ENCODE data around the gene CCDC9B. TPM values are rescaled to one million over a fixed set of nuclear protein-coding genes. Genes with fewer than 3 reads are reported as not detected.
A peak's percentile ranks its signal among the peaks of the same experiment; 100 is the strongest.

The CCDC9B gene
- total RNA-seq, 1 experiment from 2014 or later, result 3.2 TPM

DNA sequence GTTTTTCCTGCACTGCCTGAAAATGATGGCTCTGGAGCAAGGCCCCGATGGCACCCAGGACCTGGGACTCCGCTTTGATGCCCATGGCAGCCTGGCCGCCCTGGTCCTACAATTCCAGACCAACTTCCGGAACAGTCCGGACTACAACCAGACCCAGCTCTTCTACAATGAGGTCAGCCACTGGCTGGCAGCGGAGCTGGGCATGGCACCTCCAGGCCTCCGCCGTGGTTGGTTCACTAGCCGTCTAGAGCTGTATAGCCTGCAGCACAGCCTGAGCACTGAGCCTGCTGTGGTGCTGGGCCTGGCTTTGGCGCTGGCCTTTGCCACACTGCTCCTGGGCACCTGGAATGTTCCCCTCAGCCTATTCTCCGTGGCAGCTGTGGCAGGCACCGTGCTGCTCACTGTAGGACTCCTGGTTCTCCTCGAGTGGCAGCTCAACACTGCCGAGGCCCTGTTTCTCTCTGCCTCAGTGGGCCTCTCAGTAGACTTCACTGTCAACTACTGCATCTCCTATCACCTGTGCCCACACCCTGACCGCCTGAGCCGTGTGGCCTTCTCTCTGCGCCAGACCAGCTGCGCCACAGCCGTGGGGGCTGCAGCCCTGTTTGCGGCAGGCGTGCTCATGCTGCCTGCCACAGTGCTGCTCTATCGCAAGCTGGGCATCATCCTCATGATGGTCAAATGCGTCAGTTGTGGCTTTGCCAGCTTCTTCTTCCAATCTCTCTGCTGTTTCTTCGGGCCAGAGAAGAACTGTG, 28.2 kb upstream of the CCDC9B start:
- H3K4me3 ChIP-seq, result peak overlapping the region; percentile 30; the same call in 1 of the 2 replicates
- H3K27ac ChIP-seq, result peak overlapping the region; percentile 63

GRCh38 chr15:40367686-40368611, 27.2 kb upstream of the CCDC9B start:
- H3K27me3 ChIP-seq, result no peaks in the 10 kb centered on the region
- peak overlapping the region; percentile 31 for H3K4me3 ChIP-seq
- H3K36me3 ChIP-seq, result no peaks in the 10 kb centered on the region
- DNase-seq, result peak; percentile 91 to 95
- no peaks in the 10 kb centered on the region for H3K9me3 ChIP-seq (replicated peaks)
- peaks cover 8% of the 10 kb centered on the region for H3K4me1 ChIP-seq
- peak overlapping the region; percentile 63 for H3K27ac ChIP-seq

More for the DNA sequence above, 28.2 kb upstream of the CCDC9B start:
- Histone ChIP-seq H3K4me1 (peaks cover 8% of the 10 kb centered on the region), H3K36me3 (no peaks in the 10 kb centered on the region), H3K9me3 (replicated peaks) (no peaks in the 10 kb centered on the region), H3K27me3 (no peaks in the 10 kb centered on the region)
- DNase-seq, result no peak

GRCh38 chr15:40367371-40367685, 26.6 kb upstream of the CCDC9B start:
- Histone ChIP-seq H3K27ac (no peak overlapping the region), H3K4me1 (peaks cover 8% of the 10 kb centered on the region), H3K4me3 (no peak overlapping the region), H3K9me3 (replicated peaks) (no peaks in the 10 kb centered on the region), H3K27me3 (no peaks in the 10 kb centered on the region), H3K36me3 (no peaks in the 10 kb centered on the region)
- no peak for DNase-seq

DNA sequence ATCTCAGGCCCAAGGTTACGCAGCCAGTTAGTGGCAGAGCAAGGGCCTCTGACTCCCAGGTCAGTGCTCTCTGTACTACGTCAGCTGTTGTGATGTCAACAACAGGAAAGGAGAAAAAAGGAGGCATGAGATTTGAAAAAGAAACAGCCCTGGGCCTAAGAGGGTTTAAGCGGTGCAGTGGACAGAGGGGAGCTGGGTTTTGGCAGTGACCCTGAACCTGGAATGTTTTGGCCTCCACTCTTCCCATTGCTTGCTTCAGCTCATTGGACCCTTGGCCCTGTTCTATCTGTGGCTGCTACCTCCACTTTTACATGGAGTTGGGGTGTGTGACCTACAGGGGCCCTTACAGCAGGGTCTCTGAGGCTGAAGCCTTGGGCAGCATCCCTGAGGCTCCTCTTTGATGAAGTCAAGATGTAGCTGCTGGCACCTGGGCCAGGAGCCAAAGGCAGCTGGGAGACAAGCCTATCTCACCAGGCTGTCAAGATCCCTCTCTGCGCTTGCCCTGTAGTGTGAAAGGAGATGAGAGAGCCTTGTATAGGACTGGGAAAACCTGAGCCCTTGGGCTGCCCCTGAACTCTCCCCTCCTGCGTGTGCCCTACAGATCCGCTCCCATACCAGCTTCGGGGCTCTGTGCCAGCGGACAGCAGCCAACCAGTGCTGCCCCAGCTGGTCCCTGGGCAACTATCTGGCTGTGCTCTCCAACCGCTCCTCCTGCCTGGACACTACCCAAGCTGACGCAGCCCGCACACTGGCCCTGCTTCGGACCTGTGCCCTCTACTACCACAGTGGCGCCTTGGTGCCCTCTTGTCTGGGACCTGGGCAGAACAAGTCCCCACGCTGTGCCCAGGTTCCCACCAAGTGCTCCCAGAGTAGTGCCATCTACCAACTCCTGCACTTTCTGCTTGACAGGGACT, 26.0 kb upstream of the CCDC9B start:
- DNase-seq, result no peak

GRCh38 chr15:40365624-40366456, 25.1 kb upstream of the CCDC9B start:
- Histone ChIP-seq H3K27ac (no peak overlapping the region), H3K9me3 (replicated peaks) (no peaks in the 10 kb centered on the region), H3K36me3 (no peaks in the 10 kb centered on the region), H3K27me3 (no peaks in the 10 kb centered on the region), H3K4me1 (peaks cover 8% of the 10 kb centered on the region), H3K4me3 (no peak overlapping the region)
- DNase-seq, result no peak

More for the DNA sequence above, 26.0 kb upstream of the CCDC9B start:
- Histone ChIP-seq H3K27ac (no peak overlapping the region), H3K4me3 (no peak overlapping the region), H3K4me1 (peaks cover 8% of the 10 kb centered on the region), H3K9me3 (replicated peaks) (no peaks in the 10 kb centered on the region), H3K36me3 (no peaks in the 10 kb centered on the region), H3K27me3 (no peaks in the 10 kb centered on the region)

GRCh38 chr15:40365016-40365415, 24.3 kb upstream of the CCDC9B start:
- no peak for DNase-seq
- no peaks in the 10 kb centered on the region for H3K27me3 ChIP-seq
- no peaks in the 10 kb centered on the region for H3K9me3 ChIP-seq (replicated peaks)
- H3K4me1 ChIP-seq, result peaks cover 8% of the 10 kb centered on the region
- no peak overlapping the region for H3K4me3 ChIP-seq
- H3K36me3 ChIP-seq, result no peaks in the 10 kb centered on the region
- no peak overlapping the region for H3K27ac ChIP-seq

DNA sequence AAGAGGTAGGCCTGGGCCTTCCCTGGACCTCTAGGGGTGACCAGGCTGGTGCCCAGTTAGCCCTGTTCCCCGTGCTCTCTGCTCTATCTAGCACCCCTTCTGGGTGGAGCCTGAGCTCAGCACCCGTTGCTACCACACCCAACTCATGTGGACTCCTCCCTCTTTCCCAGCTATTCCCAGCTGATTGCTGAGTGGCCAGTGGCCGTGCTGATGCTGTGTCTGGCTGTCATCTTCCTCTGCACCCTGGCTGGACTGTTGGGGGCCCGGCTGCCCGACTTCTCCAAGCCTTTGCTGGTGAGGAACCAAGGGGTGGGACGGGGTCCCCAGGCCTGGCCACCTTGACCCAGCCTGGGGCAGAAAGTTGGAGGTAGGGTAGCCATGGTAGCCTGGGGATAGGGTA, 23.5 kb upstream of the CCDC9B start:
- Histone ChIP-seq H3K4me1 (peaks cover 8% of the 10 kb centered on the region), H3K9me3 (replicated peaks) (no peaks in the 10 kb centered on the region), H3K36me3 (no peaks in the 10 kb centered on the region), H3K4me3 (no peak overlapping the region), H3K27me3 (no peaks in the 10 kb centered on the region), H3K27ac (no peak overlapping the region)
- no peak for DNase-seq

- Histone ChIP-seq H3K4me3 (no peak overlapping the region), H3K36me3 (no peaks in the 10 kb centered on the region), H3K9me3 (replicated peaks) (no peaks in the 10 kb centered on the region), H3K27ac (no peak overlapping the region), H3K27me3 (peaks cover 4% of the 10 kb centered on the region; the same call in 1 of the 2 replicates), H3K4me1 (peaks cover 9% of the 10 kb centered on the region)
- no peak for DNase-seq
Measured at GRCh38 chr15:40363611-40364010, 22.9 kb upstream of the CCDC9B start.

DNA sequence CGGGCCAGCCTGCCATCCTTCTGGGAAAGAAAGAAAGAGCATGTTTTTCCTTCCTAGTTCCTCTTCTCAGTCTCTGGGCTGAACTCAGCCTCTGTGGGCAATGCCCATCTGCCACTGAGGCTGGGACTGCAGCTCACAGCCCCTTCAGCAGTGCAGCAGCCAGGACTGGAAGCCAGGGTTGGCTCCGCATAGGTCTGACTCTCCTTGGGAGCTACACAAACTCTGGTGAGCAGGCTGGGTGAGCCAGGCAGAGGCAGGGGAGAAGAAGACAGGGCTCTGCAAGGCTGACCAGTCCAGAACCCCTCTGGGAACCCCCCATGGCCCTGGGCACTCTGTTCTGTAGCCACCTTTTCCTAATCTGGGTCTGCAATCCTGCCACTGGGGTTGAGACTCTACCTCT, 20.9 kb upstream of the CCDC9B start:
- Histone ChIP-seq H3K9me3 (replicated peaks) (no peaks in the 10 kb centered on the region), H3K27ac (no peak overlapping the region), H3K4me3 (no peak overlapping the region), H3K4me1 (peaks cover 3% of the 10 kb centered on the region; the same call in 1 of the 2 replicates), H3K27me3 (peaks cover 5% of the 10 kb centered on the region; the same call in 1 of the 2 replicates), H3K36me3 (no peaks in the 10 kb centered on the region)
- DNase-seq, result no peak

- DNase-seq, result no peak
- no peak overlapping the region for H3K27ac ChIP-seq
- no peak overlapping the region for H3K4me3 ChIP-seq
- peaks cover 5% of the 10 kb centered on the region; the same call in 1 of the 2 replicates for H3K27me3 ChIP-seq
- H3K9me3 ChIP-seq (replicated peaks), result no peaks in the 10 kb centered on the region
- no peaks in the 10 kb centered on the region for H3K36me3 ChIP-seq
- peaks cover 3% of the 10 kb centered on the region; the same call in 1 of the 2 replicates for H3K4me1 ChIP-seq
Measured at GRCh38 chr15:40360015-40360414, 19.3 kb upstream of the CCDC9B start.

DNA sequence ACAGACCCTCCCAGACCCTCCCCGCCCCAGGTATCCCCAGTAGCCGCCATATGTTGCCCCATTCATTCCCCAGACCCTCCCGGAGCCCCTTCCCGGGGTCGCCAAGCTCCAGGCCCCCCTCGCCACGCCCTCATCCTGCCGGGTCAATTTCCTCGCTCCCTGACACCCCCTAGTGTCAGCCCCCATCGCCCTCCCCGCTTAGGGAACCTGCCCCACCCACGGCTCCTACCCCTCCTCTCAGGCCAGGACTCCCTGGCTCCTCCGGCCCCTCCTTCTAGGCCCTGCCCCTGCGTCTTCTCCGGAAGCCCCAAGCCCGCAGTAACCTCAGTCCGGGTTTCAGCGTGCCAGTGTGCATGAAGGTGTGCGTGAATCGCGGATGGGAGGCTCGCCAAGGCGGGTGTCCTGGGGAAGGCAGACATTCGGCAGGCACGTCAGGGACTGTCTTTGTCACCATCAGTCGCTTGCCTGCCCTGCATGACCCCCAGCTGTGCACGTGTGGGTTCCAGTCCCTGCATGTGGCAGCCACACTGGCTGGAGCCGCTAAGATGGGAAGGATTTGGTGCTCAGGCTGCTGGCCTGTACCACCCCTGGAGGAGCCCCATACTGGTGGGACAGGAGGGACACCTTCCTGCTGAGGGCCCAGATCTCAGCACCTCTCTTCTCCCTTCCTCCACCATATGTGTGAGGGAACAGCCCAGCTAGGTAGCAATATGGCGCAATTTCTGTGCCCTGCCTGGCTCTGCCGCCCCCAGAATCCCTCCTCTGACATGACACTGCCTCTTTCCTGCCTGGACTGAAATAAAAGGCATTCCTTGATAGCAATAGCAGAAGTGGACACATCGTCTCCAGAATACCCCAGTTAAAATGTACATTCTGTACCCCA, 18.0 kb upstream of the CCDC9B start:
- H3K36me3 ChIP-seq, result no peaks in the 10 kb centered on the region
- H3K9me3 ChIP-seq (replicated peaks), result no peaks in the 10 kb centered on the region
- peaks cover 5% of the 10 kb centered on the region; the same call in 1 of the 2 replicates for H3K27me3 ChIP-seq
- H3K4me1 ChIP-seq, result peaks cover 7% of the 10 kb centered on the region; the same call in 1 of the 2 replicates
- H3K4me3 ChIP-seq, result peak overlapping the region; percentile 56
- peak; percentile 40 to 42 for DNase-seq
- H3K27ac ChIP-seq, result no peak overlapping the region

DNA sequence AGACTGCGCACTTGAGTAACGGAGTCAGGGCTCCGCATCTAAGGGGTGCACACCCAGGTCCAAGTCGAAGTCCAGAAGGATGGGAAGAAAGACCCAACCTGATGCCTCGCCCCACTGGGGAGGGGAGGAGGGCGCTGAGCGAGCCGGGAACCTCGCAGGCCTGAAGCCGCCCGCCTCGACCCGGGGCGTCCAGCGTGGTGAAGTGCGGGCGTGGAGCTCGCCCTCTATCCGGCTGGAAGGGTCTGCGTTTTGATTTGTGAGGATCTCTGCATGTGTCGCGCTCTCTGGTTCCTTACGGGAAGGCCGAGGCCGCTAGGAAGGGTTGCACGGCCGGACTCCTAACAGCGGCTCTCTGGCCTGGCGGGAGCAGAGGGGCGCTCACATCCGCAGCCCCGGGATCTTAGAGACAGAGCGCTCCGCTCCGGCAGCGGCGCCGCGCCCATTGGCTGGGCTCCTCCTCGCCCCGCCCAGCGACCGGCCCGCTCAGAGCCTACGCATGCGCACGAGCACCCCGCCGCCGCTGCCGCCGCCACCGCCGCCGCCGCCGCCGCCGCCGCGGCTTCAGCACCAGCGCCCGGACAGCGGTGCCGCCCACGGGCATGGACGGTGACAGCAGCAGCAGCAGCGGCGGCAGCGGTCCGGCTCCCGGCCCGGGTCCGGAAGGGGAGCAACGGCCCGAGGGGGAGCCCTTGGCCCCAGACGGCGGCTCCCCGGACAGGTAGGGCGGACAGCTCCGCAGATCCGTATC, 17.2 kb upstream of the CCDC9B start, which contains the start of gene DISP2:
DISP2 (plus strand) TSS at position 497 of the 748 bp plus-strand sequence; CDS start at position 600, 103 bp downstream.
- Histone ChIP-seq H3K4me3 (peak within 1 kb of the TSS; percentile 56), H3K9me3 (replicated peaks) (no peaks in the 10 kb centered on the region), H3K27me3 (peaks cover 5% of the 10 kb centered on the region; the same call in 1 of the 2 replicates), H3K27ac (no peak within 1 kb of the TSS), H3K36me3 (no peaks in the 10 kb centered on the region), H3K4me1 (peaks cover 7% of the 10 kb centered on the region; the same call in 1 of the 2 replicates)
- peak; percentile 85 to 92 for DNase-seq

All from SJCRH30 (cell line).